HG02884 (cell line): ENCODE measurements around the gene FAM180B.
"Not testable (repeated sequence)": the region's sequence is repeated elsewhere in the genome, so short reads cannot be mapped to it uniquely, and the experiment has no call there.

ENCODE experiments used
- ATAC-seq: cut with Tn5 transposase; IDR thresholded peaks from one replicate; pipeline ENCODE4 v1.9.1; 2021; ENCODE audit warnings: mild to moderate bottlenecking, moderate library complexity; ENCODE audit not compliant: unreplicated experiment

Gene FAM180B

GRCh38 chr11:47593934-47594855 lies 7.7 kb downstream of the FAM180B start, which contains the start of gene C1QTNF4:
C1QTNF4 (minus strand) TSS chr11:47594411; CDS start chr11:47590810, 3,601 bp downstream.
- ATAC-seq, result no peak

- ATAC-seq, result no peak
Observed at GRCh38 chr11:47595029-47595428, 8.6 kb downstream of the FAM180B start.

GRCh38 chr11:47595967-47596366 lies 9.5 kb downstream of the FAM180B start:
- no peak for ATAC-seq

GRCh38 chr11:47599902-47600301 lies 13.4 kb downstream of the FAM180B start:
- ATAC-seq, result no peak

- ATAC-seq, result no peak
Observed at GRCh38 chr11:47603295-47603694, 16.8 kb downstream of the FAM180B start.

- ATAC-seq, result no peak
Observed at GRCh38 chr11:47605921-47606320, 19.4 kb downstream of the FAM180B start.

- no peak for ATAC-seq
Observed at GRCh38 chr11:47606731-47607130, 20.3 kb downstream of the FAM180B start.

- no peak for ATAC-seq
Observed at GRCh38 chr11:47607380-47607779, 20.9 kb downstream of the FAM180B start.

GRCh38 chr11:47609675-47610074 lies 23.2 kb downstream of the FAM180B start:
- ATAC-seq, result no peak

- ATAC-seq, result peak; percentile 87
Observed at GRCh38 chr11:47611348-47611794, 24.9 kb downstream of the FAM180B start.

- ATAC-seq, result no peak
Observed at GRCh38 chr11:47615249-47615648, 28.8 kb downstream of the FAM180B start.

- ATAC-seq, result no peak
Observed at GRCh38 chr11:47616726-47617416, 30.4 kb downstream of the FAM180B start.

- no peak for ATAC-seq
Observed at GRCh38 chr11:47617417-47617809, 30.9 kb downstream of the FAM180B start.

GRCh38 chr11:47620836-47621378 lies 34.4 kb downstream of the FAM180B start:
- ATAC-seq, result no peak

- ATAC-seq, result no peak
Observed at GRCh38 chr11:47626234-47626633, 39.8 kb downstream of the FAM180B start.

- ATAC-seq, result no peak
Observed at GRCh38 chr11:47628026-47628425, 41.5 kb downstream of the FAM180B start.

- no peak for ATAC-seq
Observed at GRCh38 chr11:47631473-47631872, 45.0 kb downstream of the FAM180B start.

- not testable (repeated sequence) for ATAC-seq
Observed at GRCh38 chr11:47636331-47636730, 49.9 kb downstream of the FAM180B start.
